SU-DHL-6 (cell line): ENCODE measurements around the gene ZBTB44.
A peak's percentile ranks its signal among the peaks of the same experiment; 100 is the strongest.

ENCODE experiments used
- H2AFZ ChIP-seq: fragments of 200-600 bp; sonication (generic); 2 replicates; pipeline ENCODE4 v1.6.1; 2014; ENCODE audit warnings: low read depth, mild to moderate bottlenecking, moderate library complexity, mixed read lengths, antibody characterized with exemption, low read length; ENCODE audit not compliant: severe bottlenecking
- H3F3A ChIP-seq: fragments of 200-600 bp; shearing (Covaris generic); 2 replicates; pipeline ENCODE4 v1.6.0; 2016; ENCODE audit warnings: antibody characterized with exemption, mild to moderate bottlenecking; ENCODE audit not compliant: insufficient read depth
- H3K27ac ChIP-seq: fragments of 200-600 bp; sonication (generic); 2 replicates; pipeline ENCODE4 v1.5.1; 2016; ENCODE audit warnings: low read depth, mild to moderate bottlenecking, low read length, moderate library complexity, mixed read lengths
- H3K27me3 ChIP-seq: fragments of 200-600 bp; sonication (generic), shearing (Covaris generic); 2 replicates; pipeline ENCODE4 v1.6.0; 2014; ENCODE audit warnings: mild to moderate bottlenecking, low read length
- H3K36me3 ChIP-seq: fragments of 200-600 bp; sonication (generic); 2 replicates; pipeline ENCODE4 v1.6.1; 2014; ENCODE audit warnings: mild to moderate bottlenecking, low read length, mixed read lengths
- H3K4me2 ChIP-seq: fragments of 300-600, 200-600 bp; shearing (Covaris generic), sonication (generic); 2 replicates; pipeline ENCODE4 v1.6.0; 2014; ENCODE audit warnings: low read length, low read depth, mild to moderate bottlenecking; ENCODE audit not compliant: poor library complexity, severe bottlenecking
- H3K4me3 ChIP-seq: fragments of 200-600 bp; sonication (generic); 2 replicates; pipeline ENCODE4 v1.5.1; 2014; ENCODE audit warnings: antibody characterized with exemption, low read length, mild to moderate bottlenecking, mixed read lengths; ENCODE audit not compliant: insufficient read depth, poor library complexity, severe bottlenecking
- H3K79me2 ChIP-seq: fragments of 200-600 bp; sonication (generic); 2 replicates; pipeline ENCODE4 v1.6.1; 2014; ENCODE audit warnings: mild to moderate bottlenecking, low read length, moderate library complexity; ENCODE audit not compliant: insufficient read depth
- H3K9ac ChIP-seq: fragments of 200-600 bp; sonication (generic); 2 replicates; pipeline ENCODE4 v1.7.0; 2014; ENCODE audit warnings: mild to moderate bottlenecking, low read length
- H3K9me2 ChIP-seq: fragments of 200-600 bp; sonication (generic); replicated peaks from 2 replicates; pipeline ENCODE4 v1.6.1; 2014; ENCODE audit warnings: low read length; ENCODE audit not compliant: insufficient read depth
- H3K9me3 ChIP-seq: fragments of 200-600 bp; sonication (generic); 2 replicates; pipeline ENCODE4 v1.6.1; 2014; ENCODE audit warnings: low read length, mixed read lengths; ENCODE audit not compliant: insufficient read depth
- H4K20me1 ChIP-seq: fragments of 200-600 bp; sonication (generic); 2 replicates; pipeline ENCODE4 v1.6.1; 2014; ENCODE audit warnings: low read depth, mild to moderate bottlenecking, antibody characterized with exemption, low read length, moderate library complexity, mixed read lengths
- CTCF ChIP-seq: fragments of 200-600 bp; sonication (generic); IDR thresholded peaks from one replicate; pipeline ENCODE4 v1.5.1; 2017; ENCODE audit warnings: antibody characterized with exemption, mild to moderate bottlenecking, low read length, moderate library complexity; ENCODE audit not compliant: insufficient read depth, poor library complexity, severe bottlenecking
- EZH2phosphoT487 ChIP-seq: fragments of 200-600 bp; sonication (generic), shearing (Covaris generic); conservative IDR thresholded peaks from 2 replicates; pipeline ENCODE4 v1.6.1; 2018; ENCODE audit warnings: mild to moderate bottlenecking, antibody characterized with exemption, low read length, moderate library complexity, mixed read lengths

Gene ZBTB44

GRCh38 chr11:130300567-130300966 lies 14.2 kb downstream of the ZBTB44 start:
- H3K79me2 ChIP-seq, result peaks cover 23% of the 10 kb centered on the region

GRCh38 chr11:130299978-130300377 lies 14.7 kb downstream of the ZBTB44 start:
- no peak overlapping the region for H2AFZ ChIP-seq
- H3K27ac ChIP-seq, result no peak overlapping the region
- H3K36me3 ChIP-seq, result no peaks in the 10 kb centered on the region
- no peaks in the 10 kb centered on the region for H3K9me2 ChIP-seq
- H3K27me3 ChIP-seq, result no peaks in the 10 kb centered on the region
- TF ChIP-seq CTCF (no peak), EZH2phosphoT487 (no peak)
- H3K9ac ChIP-seq, result no peak overlapping the region
- no peak overlapping the region for H3K4me3 ChIP-seq
- H3K9me3 ChIP-seq, result no peaks in the 10 kb centered on the region
- peak overlapping the region; percentile 38 for H3K4me2 ChIP-seq
- no peaks in the 10 kb centered on the region for H4K20me1 ChIP-seq
- H3K79me2 ChIP-seq, result peaks cover 23% of the 10 kb centered on the region
- H3F3A ChIP-seq, result no peaks in the 10 kb centered on the region

More at GRCh38 chr11:130300567-130300966, 14.2 kb downstream of the ZBTB44 start:
- Histone ChIP-seq H3F3A (no peaks in the 10 kb centered on the region), H3K9me2 (no peaks in the 10 kb centered on the region), H4K20me1 (no peaks in the 10 kb centered on the region), H3K36me3 (no peaks in the 10 kb centered on the region), H3K27me3 (no peaks in the 10 kb centered on the region), H3K27ac (no peak overlapping the region), H3K4me3 (no peak overlapping the region), H2AFZ (no peak overlapping the region), H3K4me2 (peak overlapping the region; percentile 38), H3K9ac (no peak overlapping the region), H3K9me3 (no peaks in the 10 kb centered on the region)
- TF ChIP-seq CTCF (no peak), EZH2phosphoT487 (no peak)

- peaks cover 13% of the 10 kb centered on the region; the same call in 1 of the 2 replicates for H3K79me2 ChIP-seq
- H3K9ac ChIP-seq, result no peak overlapping the region
- H3K9me2 ChIP-seq, result no peaks in the 10 kb centered on the region
- H3K27me3 ChIP-seq, result no peaks in the 10 kb centered on the region
- no peak overlapping the region for H3K27ac ChIP-seq
- H3K4me3 ChIP-seq, result no peak overlapping the region
- H3K36me3 ChIP-seq, result no peaks in the 10 kb centered on the region
- H4K20me1 ChIP-seq, result no peaks in the 10 kb centered on the region
- TF ChIP-seq EZH2phosphoT487 (no peak), CTCF (no peak)
- H3F3A ChIP-seq, result no peaks in the 10 kb centered on the region
- no peak overlapping the region for H2AFZ ChIP-seq
- no peaks in the 10 kb centered on the region for H3K9me3 ChIP-seq
- no peak overlapping the region for H3K4me2 ChIP-seq
Observed at GRCh38 chr11:130295657-130296056, 19.1 kb downstream of the ZBTB44 start.
